Left ventricle myocardium inferior (tissue), 1 donor: ENCODE measurements around the gene HDLBP. TPM values are rescaled to one million over a fixed set of nuclear protein-coding genes. Genes with fewer than 3 reads are reported as not detected.
A peak's percentile ranks its signal among the peaks of the same experiment; 100 is the strongest.

ENCODE experiments used
- DNase-seq: peaks from one replicate; pipeline ENCODE4 v3.0.0-alpha.2; 2020
- H3K27ac ChIP-seq: fragments of 200-600 bp; replicated peaks from 2 replicates; pipeline ENCODE4 v1.8.0; 2021
- H3K27me3 ChIP-seq: fragments of 200-600 bp; 2 replicates; pipeline ENCODE4 v1.8.0; 2021; ENCODE audit warnings: low read depth
- H3K36me3 ChIP-seq: fragments of 200-600 bp; 2 replicates; pipeline ENCODE4 v1.8.0; 2021
- H3K4me1 ChIP-seq: fragments of 200-600 bp; 2 replicates; pipeline ENCODE4 v1.8.0; 2021
- H3K4me3 ChIP-seq: fragments of 200-600 bp; 2 replicates; pipeline ENCODE4 v1.8.0; 2021; ENCODE audit warnings: mild to moderate bottlenecking, moderate library complexity
- H3K9me3 ChIP-seq: fragments of 200-600 bp; replicated peaks from 2 replicates; pipeline ENCODE4 v1.8.0; 2021
- intact Hi-C: fragments of 100-400 bp; cut with micrococcal nuclease; formaldehyde crosslinking; loops from one replicate; pipeline ENCODE4 v1.11.0; 2022
- total RNA-seq: library from RNA; stranded (reverse); fragmentation: NEBNext Ultra II Directional; extraction: Animal tissue kit (Norgen Biotek cat#: 25700); gene quantifications from one replicate; pipeline ENCODE4 v1.2.1, GENCODE V29; 2021
- TF ChIP-seq, protein P1 (sequence below): fragments of 200-600 bp; IDR thresholded peaks from 2 replicates; pipeline ENCODE4 v1.8.0; 2021; ENCODE audit warnings: antibody characterized with exemption, mild to moderate bottlenecking, borderline replicate concordance
- donor health status: DM: no; HTN: yes; CAD: no; lungs with severe emphysema.

The HDLBP gene
- total RNA-seq, 1 donor from 2014 or later, result 365 TPM

DNA sequence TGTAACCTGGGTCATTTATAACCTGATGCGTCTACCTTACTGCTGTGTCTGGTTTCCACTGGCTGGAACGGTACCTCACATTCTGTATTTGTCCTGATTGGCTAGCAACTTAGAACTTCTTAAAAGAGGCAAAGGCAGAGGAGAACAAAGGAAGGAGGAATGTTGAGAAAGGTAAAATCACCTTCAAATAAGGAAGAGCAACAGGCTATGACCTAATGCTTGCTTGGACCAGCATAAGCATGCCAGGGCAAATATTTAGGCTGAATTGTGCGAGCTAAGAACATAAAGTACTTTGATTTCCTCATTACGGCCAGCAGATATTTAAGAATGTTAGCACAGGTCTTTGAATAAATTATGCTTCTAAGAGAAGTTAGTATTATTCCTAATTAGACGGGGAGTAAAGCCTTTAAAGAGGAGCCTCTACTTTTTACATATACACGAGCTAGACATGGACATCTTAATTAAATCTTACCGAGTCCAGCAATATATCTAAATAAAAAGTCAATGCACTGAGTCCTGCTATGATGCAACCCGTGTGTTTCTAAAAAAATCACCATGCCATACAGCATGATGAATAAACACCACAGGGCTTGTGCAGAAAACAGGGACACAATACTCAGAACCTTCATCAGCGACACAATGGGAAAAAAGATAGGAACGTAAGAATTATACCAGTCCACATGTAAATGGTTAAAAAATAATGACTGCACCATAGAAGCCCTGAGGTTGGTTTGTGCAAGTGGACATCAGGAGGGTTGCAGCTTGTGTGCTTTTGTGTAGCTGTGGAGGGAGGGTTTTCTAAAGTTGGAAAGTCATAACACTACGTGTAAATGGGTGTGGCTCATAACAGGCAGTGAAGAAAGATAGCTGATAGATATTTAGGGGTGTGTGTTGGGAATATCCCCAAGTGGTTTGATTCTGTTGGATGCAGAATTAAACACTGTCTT is 14.5 kb upstream of the HDLBP start:
- H3K4me3 ChIP-seq, result no peak overlapping the region
- no peaks in the 10 kb centered on the region for H3K9me3 ChIP-seq
- intact Hi-C loops, result no loop called here
- peaks cover 52% of the 10 kb centered on the region for H3K36me3 ChIP-seq
- no peaks in the 10 kb centered on the region for H3K27me3 ChIP-seq
- no peak for DNase-seq
- H3K4me1 ChIP-seq, result peaks cover 6% of the 10 kb centered on the region
- H3K27ac ChIP-seq, result no peak overlapping the region
- TF ChIP-seq, protein P1, sequence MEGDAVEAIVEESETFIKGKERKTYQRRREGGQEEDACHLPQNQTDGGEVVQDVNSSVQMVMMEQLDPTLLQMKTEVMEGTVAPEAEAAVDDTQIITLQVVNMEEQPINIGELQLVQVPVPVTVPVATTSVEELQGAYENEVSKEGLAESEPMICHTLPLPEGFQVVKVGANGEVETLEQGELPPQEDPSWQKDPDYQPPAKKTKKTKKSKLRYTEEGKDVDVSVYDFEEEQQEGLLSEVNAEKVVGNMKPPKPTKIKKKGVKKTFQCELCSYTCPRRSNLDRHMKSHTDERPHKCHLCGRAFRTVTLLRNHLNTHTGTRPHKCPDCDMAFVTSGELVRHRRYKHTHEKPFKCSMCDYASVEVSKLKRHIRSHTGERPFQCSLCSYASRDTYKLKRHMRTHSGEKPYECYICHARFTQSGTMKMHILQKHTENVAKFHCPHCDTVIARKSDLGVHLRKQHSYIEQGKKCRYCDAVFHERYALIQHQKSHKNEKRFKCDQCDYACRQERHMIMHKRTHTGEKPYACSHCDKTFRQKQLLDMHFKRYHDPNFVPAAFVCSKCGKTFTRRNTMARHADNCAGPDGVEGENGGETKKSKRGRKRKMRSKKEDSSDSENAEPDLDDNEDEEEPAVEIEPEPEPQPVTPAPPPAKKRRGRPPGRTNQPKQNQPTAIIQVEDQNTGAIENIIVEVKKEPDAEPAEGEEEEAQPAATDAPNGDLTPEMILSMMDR, result no peak

DNA sequence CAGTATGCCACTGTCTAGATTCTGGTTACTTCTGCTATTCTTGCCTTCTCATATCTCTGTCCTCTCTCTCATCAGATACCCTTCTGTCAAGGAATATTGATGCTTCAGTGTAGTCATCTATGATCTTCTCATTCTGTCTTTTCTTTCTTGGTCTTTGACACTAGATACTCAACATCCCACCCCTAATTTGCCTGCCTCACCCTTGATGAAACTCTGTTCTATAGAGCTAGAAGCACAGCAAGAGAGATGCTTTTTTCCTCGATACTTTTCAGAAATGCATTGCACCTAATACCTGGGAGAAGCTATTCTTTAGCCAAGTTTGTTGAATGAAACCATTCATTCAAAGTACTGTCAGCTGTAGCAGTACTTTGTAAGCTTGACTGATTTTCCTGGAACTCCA is 9.8 kb upstream of the HDLBP start:
- Histone ChIP-seq H3K4me3 (no peak overlapping the region), H3K36me3 (peaks cover 48% of the 10 kb centered on the region), H3K4me1 (peaks cover 51% of the 10 kb centered on the region), H3K27ac (no peak overlapping the region), H3K9me3 (no peaks in the 10 kb centered on the region), H3K27me3 (no peaks in the 10 kb centered on the region)
- DNase-seq, result no peak
- intact Hi-C loops, result no loop called here
- TF ChIP-seq, protein P1, result no peak

DNA sequence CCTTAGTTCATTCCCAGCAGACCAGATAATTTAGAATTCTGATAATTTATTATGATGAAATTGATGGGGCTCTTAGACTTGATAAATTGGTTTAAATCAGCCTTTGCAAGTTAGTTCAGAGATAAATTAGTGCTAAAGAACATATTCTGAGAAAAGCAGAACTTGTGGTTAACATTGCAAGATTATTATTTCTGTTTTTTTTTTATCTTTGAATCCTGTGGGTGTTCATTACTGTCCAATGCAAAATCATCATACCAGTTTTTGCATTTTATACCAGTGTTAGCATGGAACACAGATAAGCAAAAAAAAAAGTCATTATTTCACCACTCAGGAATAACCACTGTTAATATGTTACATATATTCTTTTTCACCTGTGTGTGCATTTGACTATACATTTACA is 9.3 kb upstream of the HDLBP start:
- H3K9me3 ChIP-seq, result no peaks in the 10 kb centered on the region
- peaks cover 43% of the 10 kb centered on the region for H3K36me3 ChIP-seq
- TF ChIP-seq, protein P1, result no peak
- no peak for DNase-seq
- intact Hi-C loops, result no loop called here
- H3K4me1 ChIP-seq, result peaks cover 55% of the 10 kb centered on the region
- no peak overlapping the region for H3K4me3 ChIP-seq
- no peak overlapping the region for H3K27ac ChIP-seq
- no peaks in the 10 kb centered on the region for H3K27me3 ChIP-seq

DNA sequence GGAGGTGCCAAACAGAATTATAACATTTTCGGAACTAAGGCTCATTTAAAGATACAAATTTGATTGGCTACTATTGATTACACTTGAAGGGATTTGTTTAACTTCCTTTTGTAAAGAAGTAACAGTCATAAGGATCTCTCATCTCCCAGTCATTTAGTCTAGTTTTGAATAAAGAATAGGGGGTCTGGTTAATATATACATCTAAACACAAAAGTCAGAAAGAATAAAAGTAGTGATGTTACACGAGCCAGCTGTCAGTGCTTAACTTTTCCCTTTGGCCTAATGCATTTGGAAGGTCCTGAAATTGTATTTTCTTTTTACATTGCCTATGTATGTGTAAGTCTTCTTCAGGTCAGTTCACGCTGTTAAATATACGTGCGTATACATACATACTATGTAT is 8.3 kb upstream of the HDLBP start:
- peaks cover 65% of the 10 kb centered on the region for H3K4me1 ChIP-seq
- TF ChIP-seq, protein P1, result no peak
- no peak overlapping the region for H3K27ac ChIP-seq
- H3K9me3 ChIP-seq, result no peaks in the 10 kb centered on the region
- H3K27me3 ChIP-seq, result no peaks in the 10 kb centered on the region
- no peak for DNase-seq
- H3K4me3 ChIP-seq, result no peak overlapping the region
- peaks cover 33% of the 10 kb centered on the region for H3K36me3 ChIP-seq
- intact Hi-C loops, result no loop called here

DNA sequence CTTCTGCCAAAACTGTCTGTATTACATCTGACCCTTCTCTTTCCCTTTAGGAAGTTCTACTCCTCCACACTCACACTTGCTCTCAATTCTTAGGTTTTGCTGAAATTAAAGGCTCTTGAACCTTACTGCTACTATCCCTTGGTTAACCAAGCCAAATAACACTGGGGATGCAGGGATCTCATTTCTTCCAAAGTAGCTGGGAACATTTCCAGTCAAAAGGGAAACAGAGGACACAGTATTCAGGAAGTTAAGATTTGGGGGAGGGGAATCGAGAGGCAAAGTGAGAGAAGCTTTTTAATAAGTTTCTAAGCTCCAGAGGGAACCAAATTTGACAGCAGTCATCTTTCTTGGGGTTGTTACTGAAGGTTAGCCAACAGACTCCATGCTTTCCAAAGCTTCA is 6.4 kb upstream of the HDLBP start:
- Histone ChIP-seq H3K36me3 (peaks cover 17% of the 10 kb centered on the region), H3K27me3 (no peaks in the 10 kb centered on the region), H3K27ac (peak overlapping the region; percentile 11), H3K4me1 (peaks cover 84% of the 10 kb centered on the region), H3K4me3 (no peak overlapping the region), H3K9me3 (no peaks in the 10 kb centered on the region)
- DNase-seq, result no peak
- TF ChIP-seq, protein P1, result no peak
- intact Hi-C loops, result no loop called here
